ENCODE measurements around the gene OR13H1.

GRCh38 chrX:131549011-131549410 lies 5.1 kb downstream of the OR13H1 start:
- TF ChIP-seq EZH2 (IDR thresholded peaks at IDR 0.05; ENCODE audit: borderline replicate concordance, low read depth, low read length, severe bottlenecking) = no peak
- no peak for TF ChIP-seq POLR2AphosphoS5 (IDR thresholded peaks at IDR 0.05; ENCODE audit: insufficient read depth, low read depth, low read length)
- no peak for TF ChIP-seq CTCF (IDR thresholded peaks at IDR 0.05; ENCODE audit: extremely low read depth in 1 of 2, insufficient read depth in 1 of 2, low read depth in 1 of 2, low read length in 2 of 2)

All from endothelial cell of umbilical vein (primary cell).